ENCODE results near the gene DYNC1H1.

DNA sequence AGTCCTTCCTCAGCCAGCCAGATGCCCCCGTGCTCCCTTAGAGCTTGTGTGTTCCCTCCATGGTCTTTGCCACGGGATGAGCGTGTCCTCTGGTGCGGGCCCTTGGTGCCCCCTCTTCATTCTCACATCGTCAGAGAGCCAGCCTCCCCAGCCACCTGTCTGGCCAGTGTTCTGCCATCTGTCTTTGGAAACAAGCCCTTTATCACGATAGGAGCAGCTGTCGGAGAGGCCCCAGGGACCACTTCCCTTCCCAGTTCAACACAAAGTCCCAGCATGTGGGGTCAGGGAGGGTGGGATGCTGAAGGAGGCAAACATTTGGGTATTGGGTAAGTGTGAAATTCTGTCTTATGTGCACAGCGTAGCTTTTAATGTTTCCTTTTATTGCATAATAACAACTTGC, 44.5 kb downstream of the DYNC1H1 start:
- TF ChIP-seq, protein P1, sequence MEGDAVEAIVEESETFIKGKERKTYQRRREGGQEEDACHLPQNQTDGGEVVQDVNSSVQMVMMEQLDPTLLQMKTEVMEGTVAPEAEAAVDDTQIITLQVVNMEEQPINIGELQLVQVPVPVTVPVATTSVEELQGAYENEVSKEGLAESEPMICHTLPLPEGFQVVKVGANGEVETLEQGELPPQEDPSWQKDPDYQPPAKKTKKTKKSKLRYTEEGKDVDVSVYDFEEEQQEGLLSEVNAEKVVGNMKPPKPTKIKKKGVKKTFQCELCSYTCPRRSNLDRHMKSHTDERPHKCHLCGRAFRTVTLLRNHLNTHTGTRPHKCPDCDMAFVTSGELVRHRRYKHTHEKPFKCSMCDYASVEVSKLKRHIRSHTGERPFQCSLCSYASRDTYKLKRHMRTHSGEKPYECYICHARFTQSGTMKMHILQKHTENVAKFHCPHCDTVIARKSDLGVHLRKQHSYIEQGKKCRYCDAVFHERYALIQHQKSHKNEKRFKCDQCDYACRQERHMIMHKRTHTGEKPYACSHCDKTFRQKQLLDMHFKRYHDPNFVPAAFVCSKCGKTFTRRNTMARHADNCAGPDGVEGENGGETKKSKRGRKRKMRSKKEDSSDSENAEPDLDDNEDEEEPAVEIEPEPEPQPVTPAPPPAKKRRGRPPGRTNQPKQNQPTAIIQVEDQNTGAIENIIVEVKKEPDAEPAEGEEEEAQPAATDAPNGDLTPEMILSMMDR (IDR thresholded peaks at IDR 0.05; ENCODE audit: poor library complexity, severe bottlenecking): no peak
- TF ChIP-seq TAF1 (IDR thresholded peaks at IDR 0.05; ENCODE audit: low read depth) (no peak), RAD21 (conservative IDR thresholded peaks at IDR 0.05) (no peak), EZH2 (IDR thresholded peaks at IDR 0.05; ENCODE audit: borderline replicate concordance, insufficient read depth, low read length, poor library complexity, severe bottlenecking) (no peak), SMC3 (conservative IDR thresholded peaks at IDR 0.05; ENCODE audit: poor library complexity) (no peak), EP300 (conservative IDR thresholded peaks at IDR 0.05; ENCODE audit: poor library complexity, severe bottlenecking) (no peak)
